GM19240 (cell line): ENCODE results near the gene SLC44A1.
A peak's percentile ranks its signal among the peaks of the same experiment; 100 is the strongest.

Experiments
- DNase-seq: peaks from one replicate; pipeline ENCODE4 v3.0.0; 2011; ENCODE audit warnings: low spot score; ENCODE audit not compliant: insufficient read length

The SLC44A1 gene

GRCh38 chr9:105389796-105390195 lies 145.3 kb downstream of the SLC44A1 start:
- DNase-seq: no peak

- no peak for DNase-seq
Observed at GRCh38 chr9:105390871-105391270, 146.4 kb downstream of the SLC44A1 start.

DNA sequence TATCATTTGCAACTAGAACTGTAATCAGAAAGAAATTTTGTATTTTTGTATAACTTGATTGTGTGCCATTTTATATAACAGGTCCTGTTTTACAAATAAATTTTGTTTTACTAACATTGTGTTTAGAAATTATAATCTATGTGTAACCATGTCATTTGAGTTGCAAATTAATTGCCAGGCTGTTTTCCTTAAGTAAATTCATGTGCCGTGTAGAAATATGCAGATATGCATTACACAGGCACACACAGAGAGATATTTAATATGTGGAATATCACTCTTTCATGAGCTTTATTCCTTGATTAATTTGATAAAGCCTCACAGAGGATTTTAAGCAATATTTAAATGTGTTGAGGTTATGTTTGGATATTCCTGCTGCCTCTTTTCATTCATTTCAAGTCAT lies 146.8 kb downstream of the SLC44A1 start:
- DNase-seq: no peak

- no peak for DNase-seq
Observed at GRCh38 chr9:105392531-105392930, 148.1 kb downstream of the SLC44A1 start.

DNA sequence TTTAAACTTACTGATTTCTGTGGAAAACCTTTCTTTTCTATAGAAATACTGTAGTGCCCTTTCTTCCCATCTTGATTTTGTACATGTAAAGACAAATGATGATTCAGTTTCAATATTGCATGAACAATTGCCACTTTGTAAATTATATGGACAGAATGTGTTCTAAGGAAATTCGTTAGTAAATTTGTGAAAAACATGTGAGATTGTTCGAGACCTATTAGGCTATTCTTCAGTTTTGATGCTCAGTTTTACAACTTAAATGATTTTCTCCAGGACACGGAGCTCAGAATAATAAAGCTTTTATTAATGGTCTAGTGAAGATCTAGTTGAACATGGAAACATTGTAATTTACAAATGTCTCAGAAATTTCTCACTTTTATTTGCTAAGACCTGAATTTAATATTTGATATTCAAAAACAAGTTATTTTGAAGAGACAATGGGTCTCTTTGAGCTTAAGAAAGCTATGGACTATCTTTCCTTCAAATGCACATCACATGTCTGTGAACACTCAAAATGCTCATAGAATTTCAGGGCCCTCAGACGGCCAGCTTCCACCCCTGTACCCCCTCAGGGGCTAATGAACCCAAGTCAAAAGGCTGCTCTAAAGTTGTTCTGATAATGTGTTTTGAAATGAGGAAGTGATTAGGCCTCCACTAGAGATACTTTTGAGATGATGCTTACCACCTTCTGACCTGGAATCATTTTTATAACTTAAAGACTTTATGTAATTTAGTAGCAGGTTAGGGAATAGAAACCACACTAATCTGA lies 149.3 kb downstream of the SLC44A1 start:
- no peak for DNase-seq

GRCh38 chr9:105396441-105396840 lies 152.0 kb downstream of the SLC44A1 start:
- DNase-seq: no peak

DNA sequence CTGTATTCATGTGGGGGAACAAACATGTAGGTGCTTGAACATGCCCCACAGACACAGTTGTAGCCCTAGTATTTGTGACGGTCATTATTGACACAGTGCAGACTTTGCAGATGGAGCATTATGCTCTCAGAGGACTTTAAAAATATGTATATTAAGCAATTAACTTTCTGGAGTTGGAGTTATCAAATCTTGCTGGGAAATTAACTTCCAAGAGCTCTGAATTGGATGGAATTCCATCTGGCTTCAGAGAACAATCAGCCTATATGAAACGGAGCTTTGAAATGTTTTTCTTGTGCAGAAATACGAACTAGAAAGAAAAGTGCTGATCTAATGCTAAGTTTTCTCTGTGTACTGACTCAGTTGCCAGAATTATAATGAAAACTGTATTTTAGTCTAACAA lies 152.4 kb downstream of the SLC44A1 start:
- DNase-seq: no peak

DNA sequence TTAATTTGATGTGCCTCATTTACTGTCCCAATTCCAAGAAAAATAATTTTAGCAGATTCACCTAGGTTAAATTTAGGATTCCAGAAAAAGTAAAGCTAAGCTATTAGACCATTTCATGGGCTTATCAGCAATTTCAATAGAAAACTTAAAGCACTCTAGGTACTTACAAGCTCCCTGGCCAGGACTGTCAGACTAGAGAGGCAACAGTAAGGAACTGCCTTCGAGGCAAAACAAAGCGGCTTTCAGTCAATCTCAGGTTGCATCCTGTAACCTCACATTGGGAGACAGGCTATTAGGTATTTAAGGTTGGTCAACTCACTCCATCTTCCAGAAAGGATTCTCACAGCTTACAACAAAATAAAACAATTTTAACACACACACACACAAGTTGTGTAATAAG lies 154.7 kb downstream of the SLC44A1 start:
- no peak for DNase-seq

GRCh38 chr9:105401651-105402050 lies 157.2 kb downstream of the SLC44A1 start:
- DNase-seq: no peak

- DNase-seq: no peak
Observed at GRCh38 chr9:105403552-105404248, 159.2 kb downstream of the SLC44A1 start.

- no peak for DNase-seq
Observed at GRCh38 chr9:105405514-105406131, 161.2 kb downstream of the SLC44A1 start.

DNA sequence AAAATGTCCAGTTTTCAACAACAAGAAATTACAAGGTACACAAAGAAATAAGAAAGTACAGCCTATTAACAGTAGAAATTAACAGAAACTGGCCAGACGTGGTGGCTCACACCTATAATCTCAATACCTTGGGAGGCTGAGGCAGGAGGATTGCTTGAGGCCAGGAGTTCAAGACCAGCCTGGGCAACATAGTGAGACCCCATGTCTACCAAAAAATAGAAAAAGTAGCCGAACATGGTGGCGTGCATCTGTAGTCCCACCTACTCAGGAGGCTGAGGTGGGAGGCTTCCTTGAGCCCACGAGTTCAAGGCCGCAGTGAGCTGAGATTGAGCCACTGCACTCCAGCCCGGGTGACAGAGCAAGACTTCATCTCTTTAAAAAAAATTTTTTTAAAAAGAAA lies 161.9 kb downstream of the SLC44A1 start:
- no peak for DNase-seq

- DNase-seq: no peak
Observed at GRCh38 chr9:105413525-105413924, 169.1 kb downstream of the SLC44A1 start.

- peak; percentile 22 for DNase-seq
Observed at GRCh38 chr9:105414947-105415661, 170.7 kb downstream of the SLC44A1 start.

DNA sequence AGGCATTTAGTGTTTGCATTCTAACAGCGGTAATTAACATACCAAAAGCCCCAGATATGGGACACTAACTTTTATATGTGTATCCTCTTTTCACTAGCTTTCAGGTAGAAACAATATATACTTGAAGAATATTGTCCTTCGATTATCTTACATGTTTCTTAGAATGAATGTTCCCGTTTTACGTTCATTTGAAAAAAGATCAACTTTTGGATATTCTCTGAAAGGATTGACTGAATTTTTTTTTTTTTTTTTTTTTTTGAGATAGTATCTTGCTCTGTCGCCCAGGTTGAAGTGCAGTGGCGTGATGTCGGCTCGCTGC lies 171.2 kb downstream of the SLC44A1 start:
- no peak for DNase-seq

DNA sequence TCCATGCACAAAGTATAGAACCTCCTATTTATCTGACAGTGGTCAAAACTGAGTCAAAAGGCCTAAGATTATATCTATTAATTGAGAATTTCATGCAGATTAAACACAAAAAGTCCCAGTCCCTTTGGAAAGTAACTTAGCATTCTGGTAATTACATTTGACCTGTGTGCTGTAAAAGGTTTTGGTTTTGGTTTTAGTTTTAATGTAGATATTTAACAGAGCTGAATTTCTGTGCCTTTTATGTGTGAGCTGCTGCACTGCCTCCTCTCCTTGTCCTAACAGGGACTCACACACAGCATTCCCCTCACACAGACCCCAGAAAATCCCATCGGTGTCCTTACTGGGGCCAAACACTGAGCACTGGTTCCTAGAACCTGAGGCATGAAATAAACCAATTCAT lies 172.4 kb downstream of the SLC44A1 start:
- DNase-seq: no peak

GRCh38 chr9:105418588-105419500 lies 174.4 kb downstream of the SLC44A1 start:
- DNase-seq: no peak

- DNase-seq: no peak
Observed at GRCh38 chr9:105419816-105420597, 175.6 kb downstream of the SLC44A1 start.

GRCh38 chr9:105421154-105421553 lies 176.7 kb downstream of the SLC44A1 start:
- DNase-seq: no peak

GRCh38 chr9:105421864-105422263 lies 177.4 kb downstream of the SLC44A1 start:
- DNase-seq: no peak
